ENCODE measurements around the gene AP4M1.

GRCh38 chr7:100152937-100153666 lies 51.7 kb downstream of the AP4M1 start:
- TF ChIP-seq CTCF (IDR thresholded peaks at IDR 0.05) = no peak
- TF ChIP-seq POLR2AphosphoS5 (IDR thresholded peaks at IDR 0.05) = no peak
- no peak for TF ChIP-seq EP300 (IDR thresholded peaks at IDR 0.05)

Measured in gastroesophageal sphincter (tissue), 3 donors.